HG02840 (cell line): ENCODE measurements around the gene DOCK2.

Source experiments
- ATAC-seq: cut with Tn5 transposase; IDR thresholded peaks from one replicate; pipeline ENCODE4 v1.9.1; 2021; ENCODE audit warnings: mild to moderate bottlenecking, moderate library complexity, moderate number of reproducible peaks; ENCODE audit not compliant: unreplicated experiment, low FRiP score

DOCK2 gene

GRCh38 chr5:169880012-169880663 lies 243.1 kb downstream of the DOCK2 start:
- no peak for ATAC-seq

- ATAC-seq, result no peak
These were observed 243.7 kb downstream of the DOCK2 start for GRCh38 chr5:169880785-169881184.

DNA sequence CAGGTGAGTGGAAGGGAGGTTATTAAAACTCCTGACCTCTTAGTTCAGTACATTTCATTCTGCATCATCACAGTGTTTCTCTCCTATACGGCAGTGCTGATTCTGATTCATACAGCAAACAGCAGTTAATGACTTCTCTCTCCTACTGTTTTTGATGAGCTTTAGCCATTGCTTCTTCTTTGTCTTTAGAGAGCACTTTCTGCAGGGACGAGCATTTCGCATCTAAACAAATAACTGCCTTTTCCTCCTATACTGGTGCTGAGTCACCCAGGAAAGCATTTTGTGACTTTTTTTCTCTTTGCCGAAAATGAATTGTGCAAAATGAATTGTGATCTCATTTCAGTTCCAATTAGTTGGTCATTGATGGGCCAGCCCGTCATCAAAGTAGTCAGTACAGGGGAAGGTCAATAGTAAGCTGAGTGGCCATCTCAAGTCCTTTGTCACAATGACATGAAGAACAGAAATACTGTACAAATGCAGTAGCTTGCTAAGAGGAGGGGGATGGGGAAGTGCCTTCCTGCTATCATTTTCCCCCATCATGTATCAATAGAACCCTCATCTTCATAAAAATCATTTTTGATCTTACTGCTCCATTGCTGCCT lies 244.7 kb downstream of the DOCK2 start:
- no peak for ATAC-seq

- ATAC-seq, result no peak
These were observed 249.0 kb downstream of the DOCK2 start for GRCh38 chr5:169886033-169886432.

DNA sequence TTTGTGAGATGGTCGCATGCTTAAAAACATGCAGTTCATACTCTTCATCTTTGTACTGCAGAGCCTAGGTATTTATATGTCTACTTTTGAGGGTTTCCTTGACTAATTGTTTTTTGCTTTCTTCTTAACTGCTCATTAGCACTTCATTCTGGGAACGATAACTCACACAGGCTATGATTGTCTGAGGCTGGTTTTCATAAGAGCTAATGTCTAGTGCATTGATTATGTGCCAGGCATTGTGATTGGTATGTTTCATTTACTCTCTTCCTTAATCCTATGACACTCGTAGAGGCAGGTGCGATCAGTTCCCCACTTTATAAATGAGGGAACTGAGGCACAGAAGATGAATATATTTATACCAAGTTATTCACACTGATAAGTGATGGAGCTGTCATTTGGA lies 249.6 kb downstream of the DOCK2 start:
- no peak for ATAC-seq

DNA sequence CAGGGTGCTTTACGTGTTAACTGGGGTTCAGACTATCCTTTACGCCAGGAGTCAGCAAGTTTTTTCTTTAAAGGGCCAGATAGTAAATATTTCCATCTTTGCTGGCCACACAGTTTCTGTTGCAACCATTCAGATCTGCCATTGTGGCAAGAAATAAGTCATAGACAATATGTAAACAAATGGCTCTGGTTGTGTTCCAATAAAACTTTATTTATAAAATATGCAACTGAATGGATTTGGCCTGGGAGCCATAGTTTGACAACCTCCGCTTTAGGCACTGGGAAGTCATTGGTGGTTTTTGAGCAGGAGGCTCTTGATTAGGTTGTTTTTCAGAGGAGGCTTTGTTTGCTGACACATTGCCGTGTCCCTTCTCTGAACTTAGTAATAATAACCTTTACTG lies 252.5 kb downstream of the DOCK2 start:
- ATAC-seq, result no peak

DNA sequence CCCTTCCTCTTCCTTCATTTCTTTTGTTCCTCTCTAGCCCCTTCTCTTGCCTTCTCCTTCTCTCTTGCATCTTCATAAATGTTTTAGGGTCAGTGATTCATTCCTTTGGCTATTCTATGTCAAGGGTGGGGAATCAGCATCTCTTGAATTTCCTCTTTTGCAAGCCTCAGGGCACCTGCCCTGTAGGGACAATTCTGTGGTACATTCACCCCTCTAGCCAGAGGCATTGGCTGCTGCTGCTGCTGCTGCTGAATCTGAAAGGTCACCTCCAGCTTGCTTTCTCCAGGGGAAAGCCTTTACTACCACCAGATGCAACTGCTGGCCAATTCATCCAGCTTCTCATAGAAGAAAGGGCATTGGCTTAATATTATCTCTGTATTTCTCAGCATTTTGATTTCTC lies 255.9 kb downstream of the DOCK2 start:
- no peak for ATAC-seq

DNA sequence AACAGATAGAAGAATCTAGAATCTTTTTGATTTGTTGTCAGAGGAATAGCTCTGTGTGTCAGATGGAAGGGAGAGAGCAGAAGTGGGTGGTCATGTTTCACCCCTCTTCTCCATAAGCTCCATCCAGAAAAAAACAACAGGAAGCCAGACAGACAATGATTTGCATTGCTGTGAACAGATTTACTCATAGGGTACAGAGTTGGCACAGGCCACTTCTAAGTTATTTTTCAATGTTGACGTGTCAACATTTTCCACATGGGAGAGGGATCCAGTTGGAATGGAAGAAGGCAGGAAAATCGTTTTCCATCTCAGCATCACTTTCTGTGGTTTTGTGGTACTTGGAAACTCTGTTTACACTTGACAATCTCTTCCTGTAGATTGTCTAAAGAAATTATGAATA lies 256.5 kb downstream of the DOCK2 start:
- ATAC-seq, result no peak

- no peak for ATAC-seq
These were observed 258.9 kb downstream of the DOCK2 start for GRCh38 chr5:169895926-169896325.

DNA sequence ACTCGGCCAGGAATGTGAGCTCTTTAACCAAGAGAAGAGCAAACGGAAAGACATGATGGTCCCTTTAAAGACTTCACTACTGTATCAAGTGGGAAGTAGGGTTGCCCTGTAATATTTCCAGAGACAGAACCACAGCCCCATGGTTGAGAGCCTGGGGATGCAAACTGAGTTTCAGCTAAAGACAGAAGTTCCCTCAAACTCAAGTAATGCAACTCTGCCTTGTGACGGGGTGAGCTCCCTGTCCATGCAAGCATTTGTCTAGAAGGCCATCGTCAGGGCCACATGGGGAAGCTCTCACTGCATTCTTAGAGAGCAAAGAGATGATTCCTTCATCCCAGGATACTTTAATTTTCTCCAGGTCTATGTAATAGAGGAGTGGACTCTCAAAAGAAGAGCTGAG lies 260.4 kb downstream of the DOCK2 start:
- no peak for ATAC-seq

- no peak for ATAC-seq
These were observed 264.8 kb downstream of the DOCK2 start for GRCh38 chr5:169901896-169902295.

DNA sequence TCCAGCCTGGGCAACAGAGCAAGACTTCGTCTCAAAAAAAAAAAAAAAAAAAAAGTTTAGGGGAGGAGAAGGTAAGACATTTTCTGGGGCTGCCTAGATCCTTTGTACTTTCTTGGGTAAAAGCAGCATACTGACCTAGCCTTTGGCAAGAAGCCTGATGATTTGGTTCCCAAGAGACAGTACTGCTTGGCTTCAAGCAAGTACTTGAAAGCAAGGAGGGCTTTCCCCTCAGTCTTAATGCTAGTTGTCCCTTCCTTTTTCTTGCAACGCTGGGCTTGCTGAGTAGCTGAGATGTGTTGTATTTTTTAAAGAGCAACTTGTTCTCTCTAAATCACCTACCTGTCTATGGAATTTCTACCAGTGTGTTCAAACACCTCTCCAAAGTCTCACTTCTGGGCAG lies 267.0 kb downstream of the DOCK2 start:
- ATAC-seq, result no peak

- ATAC-seq, result no peak
These were observed 267.4 kb downstream of the DOCK2 start for GRCh38 chr5:169904508-169904907.

- no peak for ATAC-seq
These were observed 267.9 kb downstream of the DOCK2 start for GRCh38 chr5:169905017-169905416.

- no peak for ATAC-seq
These were observed 269.9 kb downstream of the DOCK2 start for GRCh38 chr5:169906745-169907649.

DNA sequence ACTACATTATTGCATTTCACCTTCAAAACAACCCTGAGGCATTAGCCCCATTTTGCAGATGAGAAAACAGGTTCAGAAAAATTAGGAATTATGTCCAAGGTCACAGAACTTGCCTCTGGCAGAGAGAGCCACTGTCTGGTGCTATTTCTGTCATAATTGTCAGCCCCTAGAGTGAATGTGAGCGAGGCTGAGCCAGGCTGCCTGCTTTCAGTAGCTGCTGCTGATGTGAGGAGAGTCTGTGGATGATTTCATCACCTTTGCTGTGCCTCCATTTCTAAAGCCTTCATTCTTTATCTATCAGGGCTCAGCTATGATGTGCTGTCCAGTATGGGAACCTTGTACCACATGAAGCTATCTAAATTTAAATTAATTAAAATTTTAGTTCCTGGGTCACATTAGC lies 271.8 kb downstream of the DOCK2 start:
- ATAC-seq, result no peak

DNA sequence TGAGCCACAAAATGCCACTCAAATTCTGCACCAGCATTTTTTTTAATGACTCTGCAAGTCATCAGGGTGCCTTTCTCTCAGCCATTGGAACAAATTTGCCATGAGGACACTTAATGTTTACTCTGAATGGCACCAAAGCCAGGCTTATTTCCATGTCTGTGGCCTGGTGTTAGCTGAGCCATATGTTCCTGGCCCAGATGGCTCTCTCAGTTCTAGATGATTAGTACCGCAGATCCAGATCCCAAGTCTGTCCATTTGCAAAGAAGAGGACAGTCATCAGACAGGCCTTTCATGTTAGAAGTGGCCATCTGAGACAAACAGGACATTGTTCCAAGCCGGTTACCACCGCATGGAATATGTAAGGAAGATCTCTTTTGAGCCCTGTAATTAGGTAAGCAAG lies 272.9 kb downstream of the DOCK2 start:
- ATAC-seq, result no peak

DNA sequence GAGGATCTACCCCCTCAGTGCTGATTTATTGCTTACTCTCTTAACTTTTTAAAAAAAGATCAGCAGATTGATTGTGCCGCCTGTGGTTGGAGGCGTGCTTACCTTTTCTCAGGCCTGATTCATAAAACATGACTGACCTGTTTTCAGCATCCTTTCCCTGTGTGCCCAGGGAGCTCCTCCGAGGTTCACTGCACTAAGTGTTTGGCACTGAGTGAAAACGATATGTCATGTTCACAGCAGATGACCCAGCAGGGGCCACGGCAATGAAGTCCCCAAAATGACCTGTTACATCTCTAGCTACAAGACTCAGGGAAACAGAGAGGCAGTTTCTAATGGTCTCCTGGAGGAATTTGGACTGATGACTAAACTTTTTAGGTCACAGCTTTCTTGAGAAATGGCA lies 273.3 kb downstream of the DOCK2 start:
- ATAC-seq, result no peak

- ATAC-seq, result no peak
These were observed 274.6 kb downstream of the DOCK2 start for GRCh38 chr5:169911448-169912212.

- no peak for ATAC-seq
These were observed 276.4 kb downstream of the DOCK2 start for GRCh38 chr5:169913479-169913878.

DNA sequence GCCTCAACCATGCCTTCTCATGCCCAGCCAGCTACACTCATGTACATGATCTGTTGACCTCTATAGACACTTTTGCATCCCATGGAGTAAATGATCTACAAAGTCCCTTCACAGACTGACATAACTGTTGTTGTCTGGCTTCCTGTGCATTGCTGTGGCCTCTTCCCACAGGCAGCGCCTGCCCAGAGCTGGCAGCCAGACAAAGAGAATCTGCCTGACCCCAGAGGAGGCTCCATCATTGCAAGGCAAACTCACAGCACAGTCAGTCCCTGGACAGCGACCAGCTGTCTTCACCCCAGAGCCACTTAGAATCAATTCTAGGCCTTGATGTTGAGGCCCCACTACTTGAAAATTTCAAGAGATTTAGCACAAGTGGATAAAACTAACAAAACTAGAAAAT lies 277.7 kb downstream of the DOCK2 start:
- ATAC-seq, result no peak
